OCI-LY7 (cell line): Measurements from ENCODE around the gene NPEPL1.

Experiments
- EZH2phosphoT487 ChIP-seq: fragments of 200-600 bp; sonication (generic); IDR thresholded peaks from 2 replicates; pipeline ENCODE4 v1.6.1; 2018; ENCODE audit warnings: low read depth, borderline replicate concordance, mild to moderate bottlenecking, mixed run types, antibody characterized with exemption, low read length, moderate library complexity, mixed read lengths
- TF ChIP-seq, protein P1 (sequence below): fragments of 200-600 bp; sonication (generic); conservative IDR thresholded peaks from 2 replicates; pipeline ENCODE4 v1.5.1; 2014; ENCODE audit warnings: mild to moderate bottlenecking, antibody characterized with exemption, low read length, moderate library complexity, mixed read lengths

GRCh38 chr20:58685988-58686387 is 6.6 kb upstream of the NPEPL1 start:
- TF ChIP-seq, protein P1, sequence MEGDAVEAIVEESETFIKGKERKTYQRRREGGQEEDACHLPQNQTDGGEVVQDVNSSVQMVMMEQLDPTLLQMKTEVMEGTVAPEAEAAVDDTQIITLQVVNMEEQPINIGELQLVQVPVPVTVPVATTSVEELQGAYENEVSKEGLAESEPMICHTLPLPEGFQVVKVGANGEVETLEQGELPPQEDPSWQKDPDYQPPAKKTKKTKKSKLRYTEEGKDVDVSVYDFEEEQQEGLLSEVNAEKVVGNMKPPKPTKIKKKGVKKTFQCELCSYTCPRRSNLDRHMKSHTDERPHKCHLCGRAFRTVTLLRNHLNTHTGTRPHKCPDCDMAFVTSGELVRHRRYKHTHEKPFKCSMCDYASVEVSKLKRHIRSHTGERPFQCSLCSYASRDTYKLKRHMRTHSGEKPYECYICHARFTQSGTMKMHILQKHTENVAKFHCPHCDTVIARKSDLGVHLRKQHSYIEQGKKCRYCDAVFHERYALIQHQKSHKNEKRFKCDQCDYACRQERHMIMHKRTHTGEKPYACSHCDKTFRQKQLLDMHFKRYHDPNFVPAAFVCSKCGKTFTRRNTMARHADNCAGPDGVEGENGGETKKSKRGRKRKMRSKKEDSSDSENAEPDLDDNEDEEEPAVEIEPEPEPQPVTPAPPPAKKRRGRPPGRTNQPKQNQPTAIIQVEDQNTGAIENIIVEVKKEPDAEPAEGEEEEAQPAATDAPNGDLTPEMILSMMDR: no peak
- no peak for TF ChIP-seq EZH2phosphoT487
